Neural cell (in vitro differentiated cells): ENCODE data around the gene ATXN2L. TPM values are rescaled to one million over a fixed set of nuclear protein-coding genes. Genes with fewer than 3 reads are reported as not detected.
A peak's percentile ranks its signal among the peaks of the same experiment; 100 is the strongest.

Experiments used
- H2AFZ ChIP-seq: fragments of 200-600, 300-800 bp; sonication (generic), shearing (Covaris generic); 2 replicates; pipeline ENCODE4 v1.6.0; 2014; ENCODE audit warnings: low read depth, mild to moderate bottlenecking, antibody characterized with exemption, low read length, moderate library complexity
- H3F3A ChIP-seq: fragments of 200-600 bp; shearing (Covaris generic); 2 replicates; pipeline ENCODE4 v1.6.1; 2016; ENCODE audit warnings: mild to moderate bottlenecking, moderate library complexity, mixed read lengths, antibody characterized with exemption, low read length; ENCODE audit not compliant: insufficient read depth, poor library complexity, severe bottlenecking
- H3K27ac ChIP-seq: fragments of 200-600, 300-800 bp; sonication (generic), shearing (Covaris generic); 2 replicates; pipeline ENCODE4 v1.5.1; 2014; ENCODE audit warnings: mild to moderate bottlenecking, low read length, moderate library complexity
- H3K27me3 ChIP-seq: fragments of 300-800, 200-600 bp; sonication (generic), shearing (Covaris generic); 2 replicates; pipeline ENCODE4 v1.6.0; 2014; ENCODE audit warnings: mild to moderate bottlenecking, low read depth, low read length, moderate library complexity; ENCODE audit not compliant: insufficient read depth
- H3K36me3 ChIP-seq: fragments of 300-800, 200-600 bp; sonication (generic), shearing (Covaris generic); 2 replicates; pipeline ENCODE4 v1.5.1; 2014; ENCODE audit warnings: mild to moderate bottlenecking, antibody characterized with exemption, low read length, moderate library complexity; ENCODE audit not compliant: insufficient read depth
- H3K4me2 ChIP-seq: fragments of 300-800, 200-600 bp; sonication (generic), shearing (Covaris generic); 2 replicates; pipeline ENCODE4 v1.6.0; 2014; ENCODE audit warnings: mild to moderate bottlenecking, low read length
- H3K4me3 ChIP-seq: fragments of 300-800, 200-600 bp; sonication (generic), shearing (Covaris generic); 2 replicates; pipeline ENCODE4 v1.5.1; 2014; ENCODE audit warnings: mild to moderate bottlenecking, low read length, moderate library complexity
- H3K79me2 ChIP-seq: fragments of 200-600 bp; shearing (Covaris generic); replicated peaks from 2 replicates; pipeline ENCODE4 v1.6.0; 2014; ENCODE audit warnings: mild to moderate bottlenecking, low read length, moderate library complexity; ENCODE audit not compliant: insufficient read depth
- H3K9ac ChIP-seq: fragments of 300-800, 200-600 bp; sonication (generic), shearing (Covaris generic); 2 replicates; pipeline ENCODE4 v1.6.1; 2016; ENCODE audit warnings: mild to moderate bottlenecking, low read length, mixed read lengths
- H3K9me2 ChIP-seq: fragments of 200-600 bp; shearing (Covaris generic); 2 replicates; pipeline ENCODE4 v1.6.1; 2016; ENCODE audit warnings: mild to moderate bottlenecking, low read length, mixed read lengths; ENCODE audit not compliant: insufficient read depth
- H3K9me3 ChIP-seq: fragments of 200-600, 300-800 bp; sonication (generic), shearing (Covaris generic); 2 replicates; pipeline ENCODE4 v1.6.1; 2016; ENCODE audit warnings: mild to moderate bottlenecking, mixed run types, low read length, moderate library complexity, mixed read lengths
- H4K20me1 ChIP-seq: fragments of 200-600 bp; shearing (Covaris generic); 2 replicates; pipeline ENCODE4 v1.6.1; 2016; ENCODE audit warnings: mild to moderate bottlenecking, mixed run types; ENCODE audit not compliant: insufficient read depth
- EP300 ChIP-seq: fragments of 450-650 bp; conservative IDR thresholded peaks from 2 replicates; pipeline ENCODE4 v1.6.1; 2014; ENCODE audit warnings: antibody characterized with exemption, mild to moderate bottlenecking, moderate library complexity; ENCODE audit not compliant: poor library complexity, severe bottlenecking
- EZH2 ChIP-seq: fragments of 200-600, 300-800 bp; shearing (Covaris generic), sonication (generic); IDR thresholded peaks from 2 replicates; pipeline ENCODE4 v1.6.1; 2014; ENCODE audit warnings: antibody characterized with exemption, low read length, borderline replicate concordance, mild to moderate bottlenecking; ENCODE audit not compliant: insufficient read depth, poor library complexity, severe bottlenecking
- MXI1 ChIP-seq: fragments of 450-650 bp; conservative IDR thresholded peaks from 2 replicates; pipeline ENCODE4 v1.6.1; 2014; ENCODE audit warnings: antibody characterized with exemption, mild to moderate bottlenecking; ENCODE audit not compliant: poor library complexity, severe bottlenecking
- POLR2AphosphoS5 ChIP-seq: IDR thresholded peaks from 2 replicates; pipeline ENCODE4 v1.6.1; 2012
- RAD21 ChIP-seq: fragments of 450-650 bp; conservative IDR thresholded peaks from 2 replicates; pipeline ENCODE4 v1.6.1; 2014; ENCODE audit warnings: antibody characterized with exemption, mild to moderate bottlenecking, moderate library complexity
- REST ChIP-seq: IDR thresholded peaks from 2 replicates; pipeline ENCODE4 v1.6.1; 2012; ENCODE audit warnings: borderline replicate concordance
- SMC3 ChIP-seq: fragments of 450-650 bp; conservative IDR thresholded peaks from 2 replicates; pipeline ENCODE4 v1.6.1; 2014; ENCODE audit warnings: antibody characterized with exemption, mild to moderate bottlenecking, moderate library complexity; ENCODE audit not compliant: poor library complexity
- TAF1 ChIP-seq: IDR thresholded peaks from 2 replicates; pipeline ENCODE4 v1.6.1; 2012; ENCODE audit warnings: low read depth
- polyA plus RNA-seq: library from polyadenylated mRNA; depleted of rRNA; stranded (reverse); fragments of >200 nt; gene quantifications from 2 replicates; pipeline ENCODE4 v1.2.3, GENCODE V29; 2014
- TF ChIP-seq, protein P1 (sequence below): fragments of 450-650 bp; IDR thresholded peaks from 2 replicates; pipeline ENCODE4 v1.5.1; 2014; ENCODE audit warnings: antibody characterized with exemption, mild to moderate bottlenecking, moderate library complexity; ENCODE audit not compliant: poor library complexity, severe bottlenecking

Gene ATXN2L
- polyA plus RNA-seq, 1 donor from 2014 or later: 24.0 TPM

DNA sequence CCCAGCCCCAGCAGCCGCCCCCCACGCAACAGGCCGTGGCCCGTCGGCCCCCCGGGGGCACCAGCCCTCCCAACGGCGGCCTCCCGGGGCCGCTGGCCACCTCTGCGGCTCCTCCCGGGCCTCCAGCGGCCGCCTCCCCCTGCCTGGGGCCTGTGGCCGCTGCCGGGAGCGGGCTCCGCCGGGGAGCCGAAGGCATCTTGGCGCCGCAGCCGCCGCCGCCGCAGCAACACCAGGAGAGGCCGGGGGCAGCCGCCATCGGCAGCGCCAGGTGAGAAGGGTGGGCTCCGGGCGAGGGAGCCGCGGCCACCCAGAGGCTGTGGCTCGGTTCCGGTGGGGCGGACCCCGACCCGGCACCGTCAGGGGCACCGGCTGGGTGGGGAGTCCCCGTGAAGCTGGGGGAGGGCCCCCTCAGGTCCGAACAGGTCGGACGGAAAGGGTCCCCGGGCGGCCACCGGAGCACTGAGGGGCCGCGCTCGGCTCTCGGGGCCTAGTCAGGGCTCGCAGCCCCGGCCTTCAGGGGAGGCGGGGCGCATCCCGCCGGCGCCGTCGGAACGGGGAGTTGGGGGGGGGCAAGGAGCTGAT lies 583 bp downstream of the ATXN2L start:
- peaks cover 41% of the 10 kb centered on the region for H3K79me2 ChIP-seq
- peak overlapping the region; percentile 70 for H3K4me3 ChIP-seq
- peak overlapping the region; percentile 97 for H3K27ac ChIP-seq
- H3K4me2 ChIP-seq: no peak overlapping the region
- H4K20me1 ChIP-seq: peaks cover 4% of the 10 kb centered on the region
- peak overlapping the region; percentile 60 for H2AFZ ChIP-seq
- no peaks in the 10 kb centered on the region for H3K9me2 ChIP-seq
- TF ChIP-seq TAF1 (no peak), POLR2AphosphoS5 (no peak), EZH2 (no peak), EP300 (no peak), SMC3 (no peak)
- TF ChIP-seq, protein P1, sequence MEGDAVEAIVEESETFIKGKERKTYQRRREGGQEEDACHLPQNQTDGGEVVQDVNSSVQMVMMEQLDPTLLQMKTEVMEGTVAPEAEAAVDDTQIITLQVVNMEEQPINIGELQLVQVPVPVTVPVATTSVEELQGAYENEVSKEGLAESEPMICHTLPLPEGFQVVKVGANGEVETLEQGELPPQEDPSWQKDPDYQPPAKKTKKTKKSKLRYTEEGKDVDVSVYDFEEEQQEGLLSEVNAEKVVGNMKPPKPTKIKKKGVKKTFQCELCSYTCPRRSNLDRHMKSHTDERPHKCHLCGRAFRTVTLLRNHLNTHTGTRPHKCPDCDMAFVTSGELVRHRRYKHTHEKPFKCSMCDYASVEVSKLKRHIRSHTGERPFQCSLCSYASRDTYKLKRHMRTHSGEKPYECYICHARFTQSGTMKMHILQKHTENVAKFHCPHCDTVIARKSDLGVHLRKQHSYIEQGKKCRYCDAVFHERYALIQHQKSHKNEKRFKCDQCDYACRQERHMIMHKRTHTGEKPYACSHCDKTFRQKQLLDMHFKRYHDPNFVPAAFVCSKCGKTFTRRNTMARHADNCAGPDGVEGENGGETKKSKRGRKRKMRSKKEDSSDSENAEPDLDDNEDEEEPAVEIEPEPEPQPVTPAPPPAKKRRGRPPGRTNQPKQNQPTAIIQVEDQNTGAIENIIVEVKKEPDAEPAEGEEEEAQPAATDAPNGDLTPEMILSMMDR: no peak
- H3K27me3 ChIP-seq: no peaks in the 10 kb centered on the region
- no peaks in the 10 kb centered on the region for H3K36me3 ChIP-seq
- peak overlapping the region; percentile 97 for H3K9ac ChIP-seq
- no peaks in the 10 kb centered on the region for H3K9me3 ChIP-seq
- peaks cover 5% of the 10 kb centered on the region for H3F3A ChIP-seq

DNA sequence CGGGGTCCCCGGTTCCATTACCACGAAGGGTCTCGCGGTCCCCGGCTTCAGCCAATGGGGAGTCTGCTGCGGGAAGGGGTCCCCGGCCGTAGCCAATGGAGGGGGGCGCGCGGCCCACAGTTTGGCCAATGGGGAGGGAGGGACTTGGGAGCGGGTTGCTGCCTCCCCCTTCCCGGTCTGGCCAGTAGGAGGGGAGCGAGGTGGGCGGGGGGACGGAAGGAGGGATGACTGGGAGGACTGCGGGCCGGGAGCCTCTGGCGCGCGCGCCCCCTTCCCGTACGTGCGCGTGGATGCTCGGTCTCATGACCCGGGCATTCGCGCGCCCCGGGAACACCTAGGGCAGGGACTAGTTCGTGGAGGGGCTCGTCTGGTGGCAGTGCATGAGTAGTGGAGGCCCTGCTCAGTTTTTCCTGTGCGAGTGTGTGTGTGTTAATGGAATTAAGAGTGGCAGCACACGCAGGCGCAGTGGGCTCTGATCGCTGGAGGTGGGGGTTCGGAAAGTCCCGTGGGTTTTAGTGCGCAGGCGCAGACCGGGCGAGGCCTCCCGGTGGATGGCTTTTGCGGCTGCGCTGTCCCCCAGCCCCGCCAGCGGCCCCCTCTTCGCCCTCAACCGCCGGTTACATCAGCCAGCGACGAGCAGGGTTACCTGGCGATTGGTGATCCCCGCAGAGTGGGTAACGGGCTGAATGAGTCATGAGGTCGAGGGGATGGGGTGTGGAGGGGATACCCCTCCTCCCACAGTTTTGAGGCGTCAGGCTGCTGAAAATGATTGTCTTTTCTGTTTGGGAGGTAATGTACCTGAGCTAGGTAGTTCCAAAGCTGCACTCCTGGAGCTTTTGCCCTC lies 1.3 kb downstream of the ATXN2L start:
- Histone ChIP-seq H3K27me3 (no peaks in the 10 kb centered on the region), H3K9me2 (no peaks in the 10 kb centered on the region), H3K9ac (peak overlapping the region; percentile 97), H3K79me2 (peaks cover 43% of the 10 kb centered on the region), H3K27ac (peak overlapping the region; percentile 97), H3K4me3 (peak overlapping the region; percentile 70), H3K36me3 (no peaks in the 10 kb centered on the region), H2AFZ (peak overlapping the region; percentile 11), H3K9me3 (no peaks in the 10 kb centered on the region), H4K20me1 (peaks cover 4% of the 10 kb centered on the region), H3F3A (peaks cover 5% of the 10 kb centered on the region), H3K4me2 (peak overlapping the region; percentile 83)
- TF ChIP-seq EP300: peak; percentile 64
- peak; percentile 79 for TF ChIP-seq MXI1
- TF ChIP-seq, protein P1: peak; percentile 34
- peak; percentile 85 for TF ChIP-seq POLR2AphosphoS5
- TF ChIP-seq TAF1: peak; percentile 22
- peak; percentile 12 for TF ChIP-seq SMC3
- no peak for TF ChIP-seq EZH2
- no peak for TF ChIP-seq RAD21
- TF ChIP-seq REST: peak; percentile 82
